H9 (cell line): ENCODE measurements around the gene LRRTM1. TPM values are rescaled to one million over a fixed set of nuclear protein-coding genes. Genes with fewer than 3 reads are reported as not detected.

Experiments
- DNase-seq: peaks from one replicate; pipeline ENCODE4 v3.0.0-alpha.2; 2017
- H2AFZ ChIP-seq: one replicate; pipeline ENCODE4 v1.6.1; 2013; ENCODE audit warnings: mild to moderate bottlenecking, low read length, control low read depth, moderate library complexity
- H2AK5ac ChIP-seq: 2 replicates; pipeline ENCODE4 v1.6.1; 2013; ENCODE audit warnings: low read length, control low read depth, mixed read lengths; ENCODE audit not compliant: insufficient read length
- H2BK120ac ChIP-seq: one replicate; pipeline ENCODE4 v1.6.1; 2013; ENCODE audit warnings: low read depth, mild to moderate bottlenecking, low read length, control low read depth, inconsistent platforms; ENCODE audit not compliant: poor library complexity, severe bottlenecking
- H2BK12ac ChIP-seq: 2 replicates; pipeline ENCODE4 v1.6.1; 2013; ENCODE audit warnings: low read length, control low read depth, mixed read lengths, low read depth; ENCODE audit not compliant: insufficient read length
- H2BK15ac ChIP-seq: 2 replicates; pipeline ENCODE4 v1.6.1; 2013; ENCODE audit warnings: low read depth, low read length, control low read depth
- H2BK20ac ChIP-seq: one replicate; pipeline ENCODE4 v1.6.1; 2013; ENCODE audit warnings: low read depth, mild to moderate bottlenecking, low read length, control low read depth, inconsistent platforms; ENCODE audit not compliant: poor library complexity, severe bottlenecking
- H2BK5ac ChIP-seq: 2 replicates; pipeline ENCODE4 v1.6.1; 2013; ENCODE audit warnings: low read length, control low read depth, mixed read lengths; ENCODE audit not compliant: insufficient read length
- H3K14ac ChIP-seq: 2 replicates; pipeline ENCODE4 v1.6.1; 2013; ENCODE audit warnings: low read length, control low read depth; ENCODE audit not compliant: insufficient read depth
- H3K18ac ChIP-seq: 2 replicates; pipeline ENCODE4 v1.6.1; 2013; ENCODE audit warnings: low read depth, mild to moderate bottlenecking, mixed read lengths, low read length, control low read depth; ENCODE audit not compliant: insufficient read length
- H3K23ac ChIP-seq: 2 replicates; pipeline ENCODE4 v1.6.1; 2013; ENCODE audit warnings: low read length, control low read depth, mixed read lengths, low read depth; ENCODE audit not compliant: insufficient read length
- H3K23me2 ChIP-seq: 2 replicates; pipeline ENCODE4 v1.6.1; 2013; ENCODE audit warnings: low read depth, mild to moderate bottlenecking, mixed read lengths, low read length, control low read depth; ENCODE audit not compliant: insufficient read length, poor library complexity, severe bottlenecking
- H3K27ac ChIP-seq: 2 replicates; pipeline ENCODE4 v1.5.1; 2013; ENCODE audit warnings: low read length, control low read depth, mixed read lengths, low read depth; ENCODE audit not compliant: insufficient read length
- H3K27me3 ChIP-seq: 2 replicates; pipeline ENCODE4 v1.6.1; 2013; ENCODE audit warnings: low read length, control low read depth, inconsistent platforms; ENCODE audit not compliant: insufficient read depth
- H3K4ac ChIP-seq: 2 replicates; pipeline ENCODE4 v1.6.1; 2013; ENCODE audit warnings: low read depth, mild to moderate bottlenecking, control low read depth, inconsistent platforms, low read length, moderate library complexity
- H3K4me1 ChIP-seq: 2 replicates; pipeline ENCODE4 v1.6.1; 2013; ENCODE audit warnings: low read length, control low read depth, inconsistent platforms; ENCODE audit not compliant: insufficient read depth
- H3K4me2 ChIP-seq: 2 replicates; pipeline ENCODE4 v1.6.1; 2013; ENCODE audit warnings: low read length, control low read depth, mixed read lengths; ENCODE audit not compliant: insufficient read length, insufficient read depth
- H3K56ac ChIP-seq: 2 replicates; pipeline ENCODE4 v1.6.1; 2013; ENCODE audit warnings: low read depth, mild to moderate bottlenecking, mixed read lengths, low read length, control low read depth; ENCODE audit not compliant: insufficient read length
- H3K79me1 ChIP-seq: 2 replicates; pipeline ENCODE4 v1.6.1; 2013; ENCODE audit warnings: low read depth, mild to moderate bottlenecking, moderate library complexity, low read length, control low read depth, inconsistent platforms; ENCODE audit not compliant: insufficient read depth, poor library complexity, severe bottlenecking
- H3K79me2 ChIP-seq: 2 replicates; pipeline ENCODE4 v1.6.1; 2013; ENCODE audit warnings: low read length, control low read depth, inconsistent platforms; ENCODE audit not compliant: insufficient read depth
- H3K9ac ChIP-seq: 2 replicates; pipeline ENCODE4 v1.6.1; 2013; ENCODE audit warnings: low read length, control low read depth, mixed read lengths; ENCODE audit not compliant: insufficient read length; ENCODE audit errors: extremely low read depth
- H3K9me3 ChIP-seq: one replicate; pipeline ENCODE4 v1.6.1; 2013; ENCODE audit warnings: low read depth, low read length, inconsistent platforms; ENCODE audit not compliant: control insufficient read depth
- H3T11ph ChIP-seq: one replicate; pipeline ENCODE4 v1.6.1; 2013; ENCODE audit warnings: mild to moderate bottlenecking, low read length, control low read depth, inconsistent platforms
- H4K20me1 ChIP-seq: one replicate; pipeline ENCODE4 v1.6.1; 2013; ENCODE audit not compliant: control insufficient read depth, insufficient read length, insufficient read depth
- H4K5ac ChIP-seq: 2 replicates; pipeline ENCODE4 v1.6.1; 2013; ENCODE audit warnings: low read depth, mild to moderate bottlenecking, mixed read lengths, low read length, control low read depth; ENCODE audit not compliant: insufficient read length
- H4K8ac ChIP-seq: replicated peaks from 2 replicates; pipeline ENCODE4 v1.6.1; 2013; ENCODE audit warnings: low read length, control low read depth, mixed read lengths, low read depth; ENCODE audit not compliant: insufficient read length
- H4K91ac ChIP-seq: 2 replicates; pipeline ENCODE4 v1.6.1; 2013; ENCODE audit warnings: low read depth, mild to moderate bottlenecking, moderate library complexity, mixed read lengths, low read length, control low read depth; ENCODE audit not compliant: insufficient read length
- H3K27ac Mint-ChIP-seq, 3 experiments: 2 replicates in 2 of 3; 3 replicates in 1 of 3; pipeline ENCODE4 v1.8.0; 2020 to 2021; ENCODE audit warnings: mixed read lengths in 3 of 3, mild to moderate bottlenecking in 1 of 3, moderate library complexity in 1 of 3
- H3K27me3 Mint-ChIP-seq: 2 replicates; pipeline ENCODE4 v1.8.0; 2021; ENCODE audit warnings: low read depth, mild to moderate bottlenecking, moderate library complexity, mixed read lengths
- H3K36me3 Mint-ChIP-seq, 3 experiments: 2 replicates in 2 of 3; 3 replicates in 1 of 3; pipeline ENCODE4 v1.8.0; 2020 to 2021; ENCODE audit warnings: low read depth in 3 of 3, mixed read lengths in 3 of 3; ENCODE audit not compliant: insufficient read depth in 1 of 3
- H3K4me1 Mint-ChIP-seq, 2 experiments: 2 replicates each; pipeline ENCODE4 v1.8.0; 2020; ENCODE audit warnings: mixed read lengths in 2 of 2
- H3K4me3 Mint-ChIP-seq, 2 experiments: 2 replicates in 1 of 2; 3 replicates in 1 of 2; pipeline ENCODE4 v1.8.0; 2020 to 2021; ENCODE audit warnings: mild to moderate bottlenecking in 2 of 2, mixed read lengths in 2 of 2, moderate library complexity in 1 of 2
- H3K9me3 Mint-ChIP-seq, 2 experiments: 2 replicates in 1 of 2; 3 replicates in 1 of 2; pipeline ENCODE4 v1.8.0; 2020; ENCODE audit warnings: mild to moderate bottlenecking in 2 of 2, mixed read lengths in 2 of 2, moderate library complexity in 1 of 2
- WGBS: extraction: QIAGEN DNeasy Blood & Tissue Kit; methylation state at CpG from one replicate; pipeline ENCODE4 v1.1.7; 2013; ENCODE audit warnings: missing lambda C conversion rate, low lambda C conversion rate, mixed read lengths; ENCODE audit not compliant: insufficient read length; ENCODE audit errors: extremely low coverage; 5-methylcytosine and 5-hydroxymethylcytosine counted together
- total RNA-seq: library from RNA; stranded (reverse); gene quantifications from 2 replicates; pipeline ENCODE4 v1.2.1, GENCODE V29; 2021
- TF ChIP-seq, protein P1 (sequence below): fragments of 200-600 bp; sonication (generic); conservative IDR thresholded peaks from 3 replicates; pipeline ENCODE4 v1.8.0; 2021; ENCODE audit warnings: antibody characterized with exemption, mild to moderate bottlenecking

LRRTM1 gene
- total RNA-seq, 1 experiment from 2014 or later = 1.2 TPM

DNA sequence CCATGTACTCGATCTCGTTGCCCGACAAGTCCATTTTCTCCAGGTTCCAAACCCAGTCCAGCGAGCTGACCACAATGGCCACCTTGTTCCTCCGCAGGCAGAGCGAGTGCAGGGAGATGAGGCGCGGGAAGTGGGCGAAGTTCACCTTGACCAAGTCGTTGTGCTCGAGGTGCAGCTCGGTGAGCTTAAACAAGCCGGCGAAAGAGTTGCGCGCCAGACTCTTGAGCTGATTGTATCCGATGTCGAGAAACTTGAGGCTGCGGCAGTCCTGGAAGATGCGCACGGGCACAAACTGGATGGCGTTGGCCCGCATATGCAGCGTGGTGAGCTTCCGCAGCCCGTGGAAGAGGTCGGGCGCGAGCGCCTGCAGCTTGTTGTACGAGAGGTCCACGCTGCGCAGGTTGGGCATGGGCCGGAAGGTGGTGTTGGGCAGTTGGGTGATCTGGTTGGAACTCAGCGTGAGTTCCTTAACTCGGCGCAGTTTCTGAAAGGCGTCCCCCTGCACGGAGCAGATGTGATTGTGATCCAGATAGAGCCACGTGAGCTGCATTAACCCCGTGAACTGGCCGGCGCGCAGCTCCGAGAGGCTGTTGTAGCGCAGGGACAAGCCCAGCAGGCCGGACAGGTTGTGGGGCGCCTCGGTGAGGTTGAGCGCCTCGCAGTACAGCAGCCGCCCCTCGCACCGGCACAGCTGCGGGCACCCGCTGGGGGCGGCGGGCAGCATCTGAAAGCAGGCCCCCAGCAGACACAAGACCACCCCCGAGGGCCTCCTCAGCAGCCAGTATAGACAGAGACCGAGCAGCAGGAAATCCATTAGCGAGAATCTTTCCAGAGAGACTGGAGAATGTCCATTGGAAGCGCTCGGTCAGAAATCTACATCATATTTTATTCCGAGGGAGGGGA, 1.3 kb downstream of the LRRTM1 start:
- no peak overlapping the region for H4K91ac ChIP-seq
- no peaks in the 10 kb centered on the region for H3K79me2 ChIP-seq
- peak; percentile 66 for DNase-seq
- no peak overlapping the region for H3K27ac Mint-ChIP-seq
- H3K79me1 ChIP-seq = no peaks in the 10 kb centered on the region
- no peak overlapping the region for H2AFZ ChIP-seq
- peaks cover 15% of the 10 kb centered on the region; the same call in 1 of the 2 replicates for H3K4me1 ChIP-seq
- no peak overlapping the region for H4K5ac ChIP-seq
- H3K9ac ChIP-seq = no peak overlapping the region
- no peak overlapping the region for H2BK15ac ChIP-seq
- peak overlapping the region; percentile 82 for H3K4me2 ChIP-seq
- H3K36me3 Mint-ChIP-seq = peaks cover 0 to 2% (median 0%) of the 10 kb centered on the region in 3 experiments; a peak in 1 of 7 replicates
- no peak overlapping the region for H3K56ac ChIP-seq
- peaks cover 22% of the 10 kb centered on the region for H3K23me2 ChIP-seq
- H3K27me3 ChIP-seq = peaks cover 41% of the 10 kb centered on the region
- no peak overlapping the region for H3K4ac ChIP-seq
- H3T11ph ChIP-seq = no peak overlapping the region
- H3K18ac ChIP-seq = peak overlapping the region; percentile 44
- WGBS = no CpG with 5 or more reads among the region's 64 CpGs
- no peak overlapping the region for H3K23ac ChIP-seq
- H3K27me3 Mint-ChIP-seq = peaks cover 80% of the 10 kb centered on the region
- H2BK20ac ChIP-seq = no peak overlapping the region
- H3K9me3 Mint-ChIP-seq = peaks cover 0 to 2% of the 10 kb centered on the region in 2 experiments; a peak in 3 of 5 replicates
- no peak overlapping the region for H3K27ac ChIP-seq
- H3K14ac ChIP-seq = peak overlapping the region; percentile 62; the same call in 1 of the 2 replicates
- no peak overlapping the region for H2BK120ac ChIP-seq
- peaks cover 62 to 75% of the 10 kb centered on the region in 2 experiments for H3K4me1 Mint-ChIP-seq
- no peak overlapping the region for H4K8ac ChIP-seq
- H3K9me3 ChIP-seq = no peaks in the 10 kb centered on the region
- H4K20me1 ChIP-seq = no peaks in the 10 kb centered on the region
- H2AK5ac ChIP-seq = no peak overlapping the region
- H2BK12ac ChIP-seq = no peak overlapping the region
- H3K4me3 Mint-ChIP-seq = peak overlapping the region; percentile 63 to 84
- TF ChIP-seq, protein P1, sequence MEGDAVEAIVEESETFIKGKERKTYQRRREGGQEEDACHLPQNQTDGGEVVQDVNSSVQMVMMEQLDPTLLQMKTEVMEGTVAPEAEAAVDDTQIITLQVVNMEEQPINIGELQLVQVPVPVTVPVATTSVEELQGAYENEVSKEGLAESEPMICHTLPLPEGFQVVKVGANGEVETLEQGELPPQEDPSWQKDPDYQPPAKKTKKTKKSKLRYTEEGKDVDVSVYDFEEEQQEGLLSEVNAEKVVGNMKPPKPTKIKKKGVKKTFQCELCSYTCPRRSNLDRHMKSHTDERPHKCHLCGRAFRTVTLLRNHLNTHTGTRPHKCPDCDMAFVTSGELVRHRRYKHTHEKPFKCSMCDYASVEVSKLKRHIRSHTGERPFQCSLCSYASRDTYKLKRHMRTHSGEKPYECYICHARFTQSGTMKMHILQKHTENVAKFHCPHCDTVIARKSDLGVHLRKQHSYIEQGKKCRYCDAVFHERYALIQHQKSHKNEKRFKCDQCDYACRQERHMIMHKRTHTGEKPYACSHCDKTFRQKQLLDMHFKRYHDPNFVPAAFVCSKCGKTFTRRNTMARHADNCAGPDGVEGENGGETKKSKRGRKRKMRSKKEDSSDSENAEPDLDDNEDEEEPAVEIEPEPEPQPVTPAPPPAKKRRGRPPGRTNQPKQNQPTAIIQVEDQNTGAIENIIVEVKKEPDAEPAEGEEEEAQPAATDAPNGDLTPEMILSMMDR = no peak
- H2BK5ac ChIP-seq = no peak overlapping the region
